PC-9 (cell line): ENCODE measurements around the gene ZFAND3.

Source experiments
- CTCF ChIP-seq: fragments of 200-600 bp; sonication (generic); conservative IDR thresholded peaks from 2 replicates; pipeline ENCODE4 v1.6.1; 2017; ENCODE audit warnings: mixed run types, antibody characterized with exemption, mild to moderate bottlenecking, moderate library complexity
- EZH2 ChIP-seq: fragments of 200-600 bp; sonication (generic); IDR thresholded peaks from 2 replicates; pipeline ENCODE4 v1.8.0; 2017; ENCODE audit warnings: antibody characterized with exemption, low read depth

- TF ChIP-seq CTCF (no peak), EZH2 (no peak)
Measured at GRCh38 chr6:38092964-38093363, 273.4 kb downstream of the ZFAND3 start.
